ENCODE results near the gene RASSF4. TPM values are rescaled to one million over a fixed set of nuclear protein-coding genes. Genes with fewer than 3 reads are reported as not detected.

The RASSF4 gene
- total RNA-seq, 1 experiment from 2014 or later: 11.5 TPM

- H3K4me1 Mint-ChIP-seq: peaks cover 10 to 14% of the 10 kb centered on the region in 2 experiments
- Histone ChIP-seq H3K27ac (ENCODE audit: insufficient read length, low read depth, low read length) (no peak overlapping the region), H3K4me2 (ENCODE audit: insufficient read depth, insufficient read length, low read length) (no peak overlapping the region), H2BK15ac (ENCODE audit: low read depth, low read length) (no peak overlapping the region), H2BK12ac (ENCODE audit: insufficient read length, low read depth, low read length) (no peak overlapping the region), H4K8ac (replicated peaks; ENCODE audit: insufficient read length, low read depth, low read length) (no peak overlapping the region), H2BK5ac (ENCODE audit: insufficient read length, low read length) (no peak overlapping the region), H3K27me3 (ENCODE audit: insufficient read depth, low read length) (no peaks in the 10 kb centered on the region), H3K9me3 (ENCODE audit: control insufficient read depth, low read depth, low read length) (no peaks in the 10 kb centered on the region), H2AFZ (ENCODE audit: low read length) (no peak overlapping the region), H3K23me2 (ENCODE audit: insufficient read length, low read depth, low read length, poor library complexity, severe bottlenecking) (peaks cover 5% of the 10 kb centered on the region), H4K91ac (ENCODE audit: insufficient read length, low read depth, low read length) (no peak overlapping the region), H4K5ac (ENCODE audit: insufficient read length, low read depth, low read length) (no peak overlapping the region), H4K20me1 (ENCODE audit: control insufficient read depth, insufficient read depth, insufficient read length) (no peaks in the 10 kb centered on the region), H3K4me1 (ENCODE audit: insufficient read depth, low read length) (no peaks in the 10 kb centered on the region), H3K79me1 (ENCODE audit: insufficient read depth, low read depth, low read length, poor library complexity, severe bottlenecking) (peaks cover 2% of the 10 kb centered on the region), H2BK120ac (ENCODE audit: low read depth, low read length, poor library complexity, severe bottlenecking) (no peak overlapping the region), H2BK20ac (ENCODE audit: low read depth, low read length, poor library complexity, severe bottlenecking) (no peak overlapping the region), H3K23ac (ENCODE audit: insufficient read length, low read depth, low read length) (no peak overlapping the region), H3K9ac (ENCODE audit: extremely low read depth, insufficient read length, low read length) (no peak overlapping the region), H3K56ac (ENCODE audit: insufficient read length, low read depth, low read length) (no peak overlapping the region), H3T11ph (ENCODE audit: low read length) (no peak overlapping the region), H3K79me2 (ENCODE audit: insufficient read depth, low read length) (no peaks in the 10 kb centered on the region; the same call in 1 of the 2 replicates), H2AK5ac (ENCODE audit: insufficient read length, low read length) (no peak overlapping the region), H3K14ac (ENCODE audit: insufficient read depth, low read length) (no peak overlapping the region), H3K18ac (ENCODE audit: insufficient read length, low read depth, low read length) (no peak overlapping the region), H3K4ac (ENCODE audit: low read depth, low read length) (no peak overlapping the region)
- TF ChIP-seq, protein P1, sequence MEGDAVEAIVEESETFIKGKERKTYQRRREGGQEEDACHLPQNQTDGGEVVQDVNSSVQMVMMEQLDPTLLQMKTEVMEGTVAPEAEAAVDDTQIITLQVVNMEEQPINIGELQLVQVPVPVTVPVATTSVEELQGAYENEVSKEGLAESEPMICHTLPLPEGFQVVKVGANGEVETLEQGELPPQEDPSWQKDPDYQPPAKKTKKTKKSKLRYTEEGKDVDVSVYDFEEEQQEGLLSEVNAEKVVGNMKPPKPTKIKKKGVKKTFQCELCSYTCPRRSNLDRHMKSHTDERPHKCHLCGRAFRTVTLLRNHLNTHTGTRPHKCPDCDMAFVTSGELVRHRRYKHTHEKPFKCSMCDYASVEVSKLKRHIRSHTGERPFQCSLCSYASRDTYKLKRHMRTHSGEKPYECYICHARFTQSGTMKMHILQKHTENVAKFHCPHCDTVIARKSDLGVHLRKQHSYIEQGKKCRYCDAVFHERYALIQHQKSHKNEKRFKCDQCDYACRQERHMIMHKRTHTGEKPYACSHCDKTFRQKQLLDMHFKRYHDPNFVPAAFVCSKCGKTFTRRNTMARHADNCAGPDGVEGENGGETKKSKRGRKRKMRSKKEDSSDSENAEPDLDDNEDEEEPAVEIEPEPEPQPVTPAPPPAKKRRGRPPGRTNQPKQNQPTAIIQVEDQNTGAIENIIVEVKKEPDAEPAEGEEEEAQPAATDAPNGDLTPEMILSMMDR (conservative IDR thresholded peaks at IDR 0.05): no peak
- H3K27ac Mint-ChIP-seq: no peak overlapping the region
- H3K36me3 Mint-ChIP-seq (ENCODE audit: insufficient read depth in 1 of 3, low read depth in 3 of 3): peaks cover 28 to 35% (median 29%) of the 10 kb centered on the region in 3 experiments
- DNase-seq: no peak
- peaks cover 12 to 21% of the 10 kb centered on the region in 2 experiments; a peak in 4 of 5 replicates for H3K9me3 Mint-ChIP-seq
- WGBS (ENCODE audit: extremely low coverage, insufficient read length, low lambda C conversion rate): no CpG with 5 or more reads among the region's 1 CpG
- no peak overlapping the region for H3K4me3 Mint-ChIP-seq
- peaks cover 2% of the 10 kb centered on the region; the same call in 1 of the 2 replicates for H3K27me3 Mint-ChIP-seq (ENCODE audit: low read depth)
Observed at GRCh38 chr10:45005284-45005683, 45.7 kb downstream of the RASSF4 start.
